Hematopoietic multipotent progenitor cell (in vitro differentiated cells): ENCODE data around the gene TGFBR3. TPM values are rescaled to one million over a fixed set of nuclear protein-coding genes. Genes with fewer than 3 reads are reported as not detected.
A peak's percentile ranks its signal among the peaks of the same experiment; 100 is the strongest.

Experiments used
- DNase-seq, 3 donors: peaks; one replicate each; pipeline ENCODE4 v3.0.0-alpha.2; 2011 to 2015; ENCODE audit warnings: low read depth in 2 of 3, low spot score in 2 of 3
- total RNA-seq: library from RNA; depleted of rRNA; stranded (reverse); fragments of >200 nt; gene quantifications from one replicate; pipeline ENCODE4 v1.2.3, GENCODE V29; 2012

Gene TGFBR3
- total RNA-seq, 1 donor = 0.27 TPM

DNA sequence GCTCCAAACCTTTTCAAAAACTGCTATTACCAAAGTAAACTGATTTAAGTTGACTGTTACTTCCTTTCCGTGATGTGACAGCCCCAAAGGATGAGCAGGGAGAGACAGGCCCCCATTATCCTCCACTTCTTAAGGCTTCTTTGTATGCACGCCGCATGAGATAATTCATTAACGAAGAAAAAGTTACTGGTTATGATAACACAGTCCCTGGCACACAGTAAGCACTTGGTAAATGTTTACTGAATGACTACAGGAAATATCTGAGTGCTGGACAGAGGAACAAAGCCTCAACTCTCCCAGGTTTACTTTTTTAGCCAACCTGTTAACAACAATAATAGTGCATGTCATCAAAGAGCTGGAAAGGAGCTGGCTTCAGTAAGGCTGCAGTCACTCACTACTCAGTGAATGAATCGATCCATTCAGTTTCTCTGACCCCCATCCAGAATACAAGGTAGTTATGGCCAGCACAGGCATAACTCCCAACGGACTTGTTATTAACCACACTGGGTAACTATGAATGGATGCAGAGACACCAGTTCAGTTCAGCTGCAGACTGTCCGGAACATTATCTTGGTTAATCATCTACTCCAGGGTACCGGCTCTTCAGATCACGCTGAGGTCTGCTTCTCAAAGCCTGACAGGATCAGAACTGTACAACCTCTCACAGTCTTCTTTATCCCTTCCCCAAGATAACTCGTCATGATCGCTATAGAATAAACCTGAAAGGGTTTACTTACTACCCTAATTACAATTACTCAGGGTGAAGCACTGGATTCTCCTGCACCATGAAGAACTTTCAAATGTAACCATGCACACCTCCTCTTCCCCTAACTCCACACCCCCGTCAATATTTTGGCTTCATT, 58.3 kb downstream of the TGFBR3 start:
- DNase-seq = no peak

DNA sequence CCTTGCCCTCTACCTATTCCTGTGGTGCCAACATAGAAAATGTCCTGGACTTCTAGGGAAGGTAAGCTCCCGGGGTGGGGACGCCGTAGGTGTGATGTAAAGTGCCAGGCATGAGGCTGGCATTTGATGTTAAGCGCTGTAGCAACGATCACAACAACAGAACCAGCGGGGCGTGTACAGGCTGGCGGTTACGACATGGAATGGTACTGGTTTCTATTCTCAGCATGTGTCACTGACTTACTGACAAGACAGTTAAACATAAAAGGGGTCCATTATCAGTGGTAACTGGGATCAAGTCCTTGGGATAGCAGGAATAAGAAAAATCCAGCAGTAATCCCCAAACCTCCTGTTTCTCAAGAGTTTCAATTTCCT, 58.9 kb downstream of the TGFBR3 start:
- no peak for DNase-seq

GRCh38 chr1:91826649-91827048, 59.3 kb downstream of the TGFBR3 start:
- no peak for DNase-seq

GRCh38 chr1:91826248-91826647, 59.7 kb downstream of the TGFBR3 start:
- DNase-seq = no peak

- DNase-seq = no peak
These were observed 64.7 kb downstream of the TGFBR3 start for GRCh38 chr1:91821126-91821868.

DNA sequence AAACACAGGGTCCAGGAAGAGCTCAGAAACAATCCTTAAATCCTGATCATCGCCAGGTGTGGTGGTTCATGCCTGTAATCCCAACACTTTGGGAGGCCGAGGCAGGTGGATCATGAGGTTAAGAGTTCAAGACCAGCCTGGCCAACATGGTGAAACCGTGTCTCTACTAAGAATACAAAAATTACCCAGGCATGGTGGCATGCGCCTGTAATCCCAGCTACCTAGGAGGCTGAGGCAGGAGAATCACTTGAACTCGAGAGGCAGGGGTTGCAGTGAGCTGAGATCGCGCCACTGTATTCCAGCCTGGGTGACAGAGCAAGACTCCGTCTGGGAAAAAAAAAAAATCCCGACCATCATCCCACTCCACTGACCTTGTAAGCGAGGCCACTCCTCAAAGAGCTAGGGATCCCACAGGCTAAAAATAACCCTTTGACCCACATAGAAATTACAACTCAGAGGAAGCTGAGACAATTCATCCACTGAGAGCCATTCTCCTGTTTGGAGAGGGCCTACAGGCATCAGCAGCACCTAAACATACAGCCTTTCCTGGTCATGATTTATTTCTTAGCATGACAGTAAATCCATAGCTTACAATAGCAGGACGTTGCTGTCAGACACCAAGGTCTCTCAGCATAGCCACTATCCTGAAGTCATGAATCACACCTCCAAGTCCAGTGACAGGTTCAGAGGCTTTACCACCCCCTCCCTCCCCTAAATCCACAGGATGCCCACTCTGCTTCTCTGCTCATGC, 66.7 kb downstream of the TGFBR3 start:
- no peak for DNase-seq

- no peak for DNase-seq
These were observed 67.3 kb downstream of the TGFBR3 start for GRCh38 chr1:91818713-91818975.

DNA sequence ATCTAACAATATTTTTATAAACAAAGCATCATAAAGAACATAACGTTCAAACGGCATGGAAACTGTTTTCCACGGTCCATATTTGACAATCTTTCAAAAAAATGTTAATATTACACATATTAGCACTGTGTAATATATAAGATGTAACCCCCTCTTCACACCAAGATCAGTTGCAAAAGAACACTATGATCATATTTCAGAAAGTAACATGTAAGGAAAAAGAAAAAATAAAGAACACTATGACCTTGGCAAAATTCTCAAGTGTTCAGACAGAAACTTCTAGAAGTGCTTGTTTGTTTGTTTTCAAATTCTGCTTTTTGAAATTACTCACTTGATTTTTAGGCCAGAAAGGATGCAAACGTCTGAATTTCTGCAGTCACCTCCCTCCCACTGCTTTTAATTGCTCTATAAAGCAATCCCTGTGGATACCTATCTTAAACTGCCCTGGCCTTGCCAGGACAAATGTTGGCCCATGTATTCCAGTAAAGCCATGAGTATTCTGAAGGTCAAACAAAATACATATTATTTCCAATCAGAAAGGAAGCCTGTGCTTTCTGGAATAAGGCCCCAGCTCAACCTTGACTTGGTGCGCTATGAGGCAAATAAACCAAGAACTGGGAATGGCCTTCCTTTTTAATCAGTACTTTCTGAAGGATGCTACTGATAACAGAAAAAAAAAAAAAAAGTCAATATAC, 68.6 kb downstream of the TGFBR3 start:
- no peak for DNase-seq

DNA sequence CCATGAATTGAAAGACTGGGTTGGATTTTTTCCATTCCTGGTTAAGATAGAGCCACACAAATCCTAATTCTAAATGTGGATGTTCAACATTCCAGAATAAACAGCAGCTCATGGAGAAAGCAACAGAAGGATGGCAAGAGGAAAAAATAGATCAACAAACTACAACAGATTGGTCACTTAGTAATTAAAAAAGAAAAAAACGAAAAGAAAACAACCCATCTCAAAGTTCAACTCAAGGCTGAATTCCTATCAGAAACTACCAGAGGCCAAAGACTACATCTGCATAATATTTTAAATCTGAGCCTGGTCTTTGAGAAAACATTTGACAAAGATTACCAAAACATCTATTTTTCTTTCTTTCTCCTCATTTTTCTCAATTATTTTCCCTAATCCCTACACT, 69.9 kb downstream of the TGFBR3 start:
- DNase-seq = no peak

- DNase-seq = no peak
These were observed 71.5 kb downstream of the TGFBR3 start for GRCh38 chr1:91814448-91814847.

GRCh38 chr1:91813813-91814212, 72.1 kb downstream of the TGFBR3 start:
- no peak for DNase-seq

- DNase-seq = peak in 1 of 3 donors; percentile 13
These were observed 74.5 kb downstream of the TGFBR3 start for GRCh38 chr1:91811363-91812025.

- DNase-seq = peak in 1 of 3 donors; percentile 9
These were observed 76.6 kb downstream of the TGFBR3 start for GRCh38 chr1:91809317-91809716.

DNA sequence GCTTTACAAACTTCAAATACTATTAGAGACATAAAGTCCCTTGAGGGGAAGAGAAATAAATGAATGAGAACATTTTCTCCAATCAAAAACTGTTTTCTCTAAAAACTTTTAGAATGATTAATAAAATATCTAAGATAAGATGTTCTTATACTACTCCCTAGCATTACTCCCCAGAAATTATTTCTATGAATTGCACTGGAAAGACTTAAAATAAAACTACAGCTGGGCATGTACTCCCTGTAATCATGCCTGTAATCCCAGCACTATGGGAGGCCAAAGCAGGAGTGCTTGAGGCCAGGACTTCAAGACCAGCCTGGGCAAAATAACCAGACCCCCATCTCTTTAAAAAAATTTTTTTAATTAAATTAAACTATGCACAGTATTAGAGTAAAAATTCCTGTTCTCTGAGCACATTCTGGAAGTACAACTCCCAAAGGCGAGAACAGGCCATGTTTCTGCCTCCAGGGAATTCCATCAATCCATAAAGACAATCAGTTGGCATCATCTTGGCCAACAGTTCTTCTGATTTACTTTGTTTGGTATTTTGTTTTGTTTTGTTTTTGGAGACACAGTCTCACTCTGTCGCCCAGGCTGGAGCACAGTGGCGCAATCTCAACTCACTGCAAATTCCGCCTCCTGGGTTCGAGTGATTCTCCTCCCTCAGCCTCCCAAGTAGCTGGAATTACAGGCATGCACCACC, 77.9 kb downstream of the TGFBR3 start:
- DNase-seq = no peak

DNA sequence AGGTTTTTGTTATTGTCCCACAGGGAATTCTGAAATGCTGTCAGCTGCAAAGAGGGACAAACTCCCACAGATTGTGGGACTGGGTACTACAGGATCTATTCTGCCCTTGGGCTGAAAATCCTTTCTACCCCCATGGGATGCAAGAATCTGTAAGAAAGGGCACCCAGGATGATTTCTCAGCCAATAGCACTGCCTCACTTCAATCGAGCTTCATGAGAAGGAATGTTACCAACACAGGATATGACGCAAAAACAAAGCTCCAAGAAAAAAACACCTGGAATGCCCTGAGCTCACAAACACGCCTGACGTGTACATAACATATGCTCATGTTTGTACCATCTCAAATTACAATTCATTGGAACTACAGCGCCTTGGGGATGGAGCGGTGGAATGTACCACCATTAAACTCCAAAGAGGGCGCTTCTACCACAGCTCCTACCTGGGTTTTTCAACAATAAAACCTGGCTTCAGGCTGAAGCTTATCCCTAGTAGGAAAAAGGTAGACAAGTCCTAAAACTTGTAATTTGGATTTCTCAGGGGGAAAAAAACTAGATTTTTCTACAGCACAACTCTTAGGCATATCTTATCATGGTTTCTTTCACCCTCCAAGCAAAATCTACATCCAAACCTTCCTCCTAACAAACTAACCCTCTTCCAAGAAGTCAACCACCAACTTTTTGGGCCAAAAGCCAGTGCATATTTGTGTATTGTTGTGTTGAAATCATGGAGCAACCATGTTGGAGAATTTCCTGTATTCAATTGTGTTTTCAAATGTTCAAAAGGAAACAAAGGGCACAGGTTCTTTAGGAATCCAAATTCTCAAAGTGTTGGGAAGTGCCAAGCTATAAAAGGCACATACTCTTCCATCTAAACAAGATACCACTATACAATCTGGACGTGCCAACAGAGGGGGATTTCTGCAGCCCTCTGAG, 78.9 kb downstream of the TGFBR3 start:
- DNase-seq = no peak

GRCh38 chr1:91806181-91806768, 79.7 kb downstream of the TGFBR3 start:
- DNase-seq = no peak

- DNase-seq = no peak
These were observed 80.6 kb downstream of the TGFBR3 start for GRCh38 chr1:91805311-91805801.

GRCh38 chr1:91804546-91805023, 81.4 kb downstream of the TGFBR3 start:
- DNase-seq = peak in 1 of 3 donors; percentile 83
